Renal cortex interstitium (tissue), 15 donors: Measurements from ENCODE around the gene SSR1. TPM values are rescaled to one million over a fixed set of nuclear protein-coding genes. Genes with fewer than 3 reads are reported as not detected.
"Not testable (repeated sequence)": the region's sequence is repeated elsewhere in the genome, so short reads cannot be mapped to it uniquely, and the experiment has no call there.

Experiments used
- DNase-seq, 11 donors: peaks; one replicate each; pipeline ENCODE4 v3.0.0-alpha.2; 2013; ENCODE audit warnings: low read depth in 9 of 11, low spot score in 4 of 11; ENCODE audit errors: extremely low read depth in 1 of 11
- long read RNA-seq, 16 experiments: transcript quantifications; one replicate each; lab custom pipeline, GENCODE V29; 2026
- polyA plus RNA-seq, 3 donors: library from polyadenylated mRNA; unstranded; fragments of 120-200 nt; gene quantifications; one replicate each; pipeline ENCODE4 v1.2.1, GENCODE V29; 2013; ENCODE audit not compliant: insufficient read length in 3 of 3

The SSR1 gene
- 100 to 1,000 TPM; 124 to 133 (median 128) TPM for polyA plus RNA-seq
- long read RNA-seq, donor 1, full-length matches to known transcripts, result 18 of 18 reads
- long read RNA-seq, donor 1, partial matches to known transcripts, result 0 of 18 reads
- long read RNA-seq, donor 1, other reads (novel, unspliced or antisense), result 0 of 18 reads
- long read RNA-seq, donor 2, full-length matches to known transcripts, result 15 of 22 reads
- long read RNA-seq, donor 2, partial matches to known transcripts, result 7 of 22 reads
- long read RNA-seq, donor 2, other reads (novel, unspliced or antisense), result 0 of 22 reads
- long read RNA-seq, donor 3, full-length matches to known transcripts, result 39 of 45 reads
- long read RNA-seq, donor 3, partial matches to known transcripts, result 6 of 45 reads
- long read RNA-seq, donor 3, other reads (novel, unspliced or antisense), result 0 of 45 reads
- long read RNA-seq, donor 4, full-length matches to known transcripts, result 20 of 20 reads
- long read RNA-seq, donor 4, partial matches to known transcripts, result 0 of 20 reads
- long read RNA-seq, donor 4, other reads (novel, unspliced or antisense), result 0 of 20 reads
- long read RNA-seq, donor 5, result 0 reads
- long read RNA-seq, donor 6, full-length matches to known transcripts, result 27 of 32 reads
- long read RNA-seq, donor 6, partial matches to known transcripts, result 5 of 32 reads
- long read RNA-seq, donor 6, other reads (novel, unspliced or antisense), result 0 of 32 reads
- long read RNA-seq, donor 7, full-length matches to known transcripts, result 21 of 26 reads
- long read RNA-seq, donor 7, partial matches to known transcripts, result 5 of 26 reads
- long read RNA-seq, donor 7, other reads (novel, unspliced or antisense), result 0 of 26 reads
- long read RNA-seq, donor 8, result 0 reads
- long read RNA-seq, donor 9, full-length matches to known transcripts, result 18 of 18 reads
- long read RNA-seq, donor 9, partial matches to known transcripts, result 0 of 18 reads
- long read RNA-seq, donor 9, other reads (novel, unspliced or antisense), result 0 of 18 reads
- long read RNA-seq, donor 10, full-length matches to known transcripts, result 27 of 27 reads
- long read RNA-seq, donor 10, partial matches to known transcripts, result 0 of 27 reads
- long read RNA-seq, donor 10, other reads (novel, unspliced or antisense), result 0 of 27 reads
- long read RNA-seq, donor 11, full-length matches to known transcripts, result 24 of 91 reads
- long read RNA-seq, donor 11, partial matches to known transcripts, result 67 of 91 reads
- long read RNA-seq, donor 11, other reads (novel, unspliced or antisense), result 0 of 91 reads
- long read RNA-seq, donor 12, full-length matches to known transcripts, result 8 of 8 reads
- long read RNA-seq, donor 12, partial matches to known transcripts, result 0 of 8 reads
- long read RNA-seq, donor 12, other reads (novel, unspliced or antisense), result 0 of 8 reads
- long read RNA-seq, donor 13, result 0 reads
- long read RNA-seq, donor 14, full-length matches to known transcripts, result 27 of 27 reads
- long read RNA-seq, donor 14, partial matches to known transcripts, result 0 of 27 reads
- long read RNA-seq, donor 14, other reads (novel, unspliced or antisense), result 0 of 27 reads
- long read RNA-seq, donor 15, full-length matches to known transcripts, result 11 of 11 reads
- long read RNA-seq, donor 15, partial matches to known transcripts, result 0 of 11 reads
- long read RNA-seq, donor 15, other reads (novel, unspliced or antisense), result 0 of 11 reads
- long read RNA-seq, donor 16, full-length matches to known transcripts, result 55 of 55 reads
- long read RNA-seq, donor 16, partial matches to known transcripts, result 0 of 55 reads
- long read RNA-seq, donor 16, other reads (novel, unspliced or antisense), result 0 of 55 reads

DNA sequence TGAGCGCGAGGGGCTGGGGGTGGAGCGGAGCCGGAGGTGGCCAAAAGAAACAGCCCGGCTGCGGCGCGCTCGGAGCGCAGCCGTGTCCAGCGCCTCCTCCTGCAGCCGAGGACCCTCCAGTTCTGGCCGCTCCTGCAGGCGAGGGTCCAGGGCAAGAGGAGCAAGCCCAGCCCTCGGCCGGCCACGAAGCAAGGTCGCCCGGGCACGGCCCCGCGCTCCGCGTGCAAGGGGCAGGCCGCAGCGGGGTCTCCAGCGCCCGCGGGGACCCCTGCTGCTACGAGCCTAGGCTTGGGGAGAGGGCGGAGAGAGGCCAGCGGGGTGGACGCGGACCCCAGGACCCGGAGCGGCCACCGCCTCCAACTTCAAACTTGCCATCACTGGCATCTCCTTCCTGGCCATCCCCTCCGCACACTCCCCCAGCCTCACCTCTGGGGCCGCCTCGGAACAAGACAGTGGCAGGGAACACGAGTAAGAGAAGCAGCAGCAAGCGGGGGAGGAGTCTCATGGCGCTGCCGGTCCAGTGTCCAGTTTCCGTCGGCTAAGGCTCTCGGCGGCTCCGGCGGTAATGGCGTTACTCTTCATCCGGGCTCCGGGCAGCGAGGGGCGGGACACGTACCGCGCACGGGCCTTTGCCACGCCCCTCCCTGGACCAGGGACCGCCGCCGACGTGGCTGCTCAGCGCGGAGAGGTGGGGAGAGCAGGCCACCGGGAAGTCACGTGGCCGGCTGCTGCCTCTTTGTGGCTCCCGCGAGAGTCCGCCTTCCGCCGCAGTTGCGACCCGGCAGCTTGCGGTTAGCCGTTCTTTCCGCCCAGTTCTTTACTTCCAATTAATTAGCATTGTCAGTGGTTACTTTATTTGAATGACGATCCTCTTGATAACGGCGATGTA, at the start of gene SSR1:
TSS of gene SSR1 (minus strand) at position 584 of the 889 bp plus-strand sequence. CDS start at position 505, 79 bp downstream.
- DNase-seq, result peak; percentile 84 to 97 (median 95)

DNA sequence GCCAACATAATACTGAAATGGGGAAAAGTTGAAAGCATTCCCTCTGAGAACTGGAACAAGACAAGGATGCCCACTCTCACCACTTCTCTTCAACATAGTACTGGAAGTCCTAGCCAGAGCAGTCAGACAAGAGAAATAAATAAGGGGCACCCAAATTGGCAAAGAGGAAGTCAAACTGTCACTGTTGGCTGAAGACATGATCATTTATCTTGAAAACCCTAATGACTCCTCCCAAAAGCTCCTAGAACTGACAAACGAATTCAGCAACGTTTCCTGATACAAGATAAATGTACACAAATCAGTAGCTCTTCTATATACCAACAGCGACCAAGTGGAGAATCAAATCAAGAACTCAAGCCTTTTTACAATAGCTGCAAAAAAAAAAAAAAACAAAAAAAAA, 38.9 kb upstream of the SSR1 start:
- not testable (repeated sequence) for DNase-seq

DNA sequence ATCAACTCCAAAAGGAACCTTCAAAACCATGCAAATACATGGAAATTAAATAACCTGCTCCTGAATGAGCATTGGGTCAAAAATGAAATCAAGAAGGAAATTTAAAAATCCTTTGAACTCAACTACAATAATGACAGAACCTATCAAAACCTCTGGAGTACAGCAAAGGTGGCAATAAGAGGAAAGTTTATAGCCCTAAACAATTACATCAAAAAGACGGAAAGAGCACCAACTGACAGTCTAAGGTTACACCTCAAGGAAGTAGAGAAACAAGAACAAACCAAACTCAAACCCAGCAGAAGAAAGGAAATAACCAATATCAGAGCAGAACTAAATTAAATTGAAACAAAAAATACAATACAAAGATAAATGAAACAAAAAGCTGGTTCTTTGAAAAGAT, 37.6 kb upstream of the SSR1 start:
- DNase-seq, result not testable (repeated sequence)

GRCh38 chr6:7347551-7347997, 34.6 kb upstream of the SSR1 start:
- DNase-seq, result not testable (repeated sequence)

DNA sequence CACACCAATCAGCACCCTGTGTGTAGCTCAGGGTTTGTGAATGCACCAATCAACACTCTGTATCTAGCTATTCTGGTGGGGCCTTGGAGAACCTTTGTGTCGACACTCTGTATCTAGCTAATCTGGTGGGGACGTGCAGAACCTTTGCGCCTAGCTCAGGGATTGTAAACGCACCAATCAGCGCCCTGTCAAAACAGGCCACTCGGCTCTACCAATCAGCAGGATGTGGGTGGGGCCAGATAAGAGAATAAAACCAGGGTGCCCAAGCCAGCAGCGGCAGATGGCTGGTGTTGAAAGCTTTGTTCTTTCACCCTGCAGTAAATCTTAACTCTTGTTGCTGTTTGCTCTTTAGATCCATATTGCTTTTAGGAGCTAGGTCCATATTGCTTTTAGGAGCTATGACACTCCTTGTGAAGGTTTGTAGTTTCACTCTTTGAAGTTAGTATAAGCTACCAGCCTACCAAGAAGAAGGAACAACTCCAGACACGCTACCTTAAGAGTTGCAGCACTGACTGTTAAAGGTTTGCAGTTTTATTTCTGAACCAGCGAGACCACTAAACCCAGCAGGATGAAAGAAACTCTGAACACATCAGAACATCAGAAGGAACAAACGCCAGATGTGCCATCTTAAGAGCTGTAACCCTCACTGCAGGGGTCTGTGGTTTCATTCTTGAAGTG, 31.9 kb upstream of the SSR1 start:
- not testable (repeated sequence) for DNase-seq

DNA sequence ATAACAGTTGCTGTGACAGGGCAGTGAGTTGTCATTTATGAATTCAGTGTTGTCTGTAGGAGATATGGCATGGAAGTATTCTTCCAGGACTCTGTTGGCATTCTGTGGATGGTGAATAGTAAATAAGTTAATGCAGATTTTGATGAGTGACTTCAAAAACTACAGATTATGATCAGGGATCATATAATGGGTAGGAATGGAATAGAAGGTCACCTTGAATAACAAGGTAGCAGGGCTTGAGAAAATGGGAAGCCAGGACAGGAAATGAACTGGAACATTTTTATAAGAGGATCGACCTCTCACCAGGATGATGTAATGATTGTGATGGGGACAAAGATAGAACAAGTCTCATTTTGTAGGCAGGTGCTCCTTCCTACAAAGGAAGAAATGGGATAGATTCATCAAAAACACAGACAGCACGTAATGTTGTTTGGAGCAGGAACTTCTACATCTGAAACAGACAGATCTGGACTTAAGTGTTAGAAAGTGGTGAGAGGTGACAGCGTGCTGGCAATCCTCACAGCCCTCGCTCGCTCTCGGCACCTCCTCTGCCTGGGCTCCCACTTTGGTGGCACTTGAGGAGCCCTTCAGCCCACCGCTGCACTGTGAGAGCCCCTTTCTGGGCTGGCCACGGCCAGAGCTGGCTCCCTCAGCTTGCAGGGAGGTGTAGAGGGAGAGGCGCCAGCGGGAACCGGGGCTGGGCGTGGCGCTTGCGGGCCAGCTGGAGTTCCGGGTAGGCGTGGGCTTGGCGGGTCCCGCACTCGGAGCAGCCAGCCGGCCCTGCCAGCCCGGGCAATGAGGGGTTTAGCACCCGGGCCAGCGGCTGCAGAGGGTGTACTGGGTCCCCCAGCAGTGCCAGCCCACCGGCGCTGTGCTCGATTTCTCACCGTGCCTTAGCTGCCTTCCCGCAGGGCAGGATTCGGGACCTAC, 30.8 kb upstream of the SSR1 start:
- DNase-seq, result no peak

- DNase-seq, result no peak
Measured at GRCh38 chr6:7341989-7342742, 29.2 kb upstream of the SSR1 start.

- no peak for DNase-seq
Measured at GRCh38 chr6:7341271-7341670, 28.3 kb upstream of the SSR1 start.

DNA sequence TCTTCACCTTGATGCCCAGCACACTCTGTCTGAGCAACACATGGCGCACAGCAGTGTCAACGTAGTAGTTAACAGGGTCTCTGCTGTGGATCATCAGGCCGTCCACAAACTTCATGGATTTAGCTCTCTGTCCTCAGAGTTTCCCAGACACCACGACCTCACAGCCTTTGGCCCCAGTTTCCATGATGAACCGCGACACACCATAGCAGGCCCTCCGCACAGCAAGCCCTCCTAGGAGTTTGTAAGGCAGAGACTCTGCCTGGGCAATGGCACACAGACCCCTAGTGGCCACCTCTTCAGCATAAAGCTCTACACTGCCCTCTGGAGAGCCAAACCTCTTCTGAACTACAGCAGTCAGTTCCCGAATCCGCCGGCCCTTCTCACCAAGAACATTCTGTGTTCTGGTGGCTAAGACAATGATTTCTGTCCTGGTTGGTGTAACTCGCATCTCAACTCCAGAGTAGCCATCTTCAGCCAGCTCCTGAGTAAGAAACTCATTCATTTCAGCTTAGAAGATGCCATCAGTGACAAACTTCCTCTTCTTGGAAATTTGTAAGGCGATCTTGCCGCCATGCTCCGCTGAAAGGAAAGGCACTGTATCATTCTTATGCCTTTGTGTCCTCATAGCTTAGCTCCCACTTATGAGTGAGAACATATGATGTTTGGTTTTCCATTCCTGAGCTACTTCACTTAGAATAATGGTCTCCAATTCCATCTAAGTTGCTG, 26.2 kb upstream of the SSR1 start:
- not testable (repeated sequence) for DNase-seq

DNA sequence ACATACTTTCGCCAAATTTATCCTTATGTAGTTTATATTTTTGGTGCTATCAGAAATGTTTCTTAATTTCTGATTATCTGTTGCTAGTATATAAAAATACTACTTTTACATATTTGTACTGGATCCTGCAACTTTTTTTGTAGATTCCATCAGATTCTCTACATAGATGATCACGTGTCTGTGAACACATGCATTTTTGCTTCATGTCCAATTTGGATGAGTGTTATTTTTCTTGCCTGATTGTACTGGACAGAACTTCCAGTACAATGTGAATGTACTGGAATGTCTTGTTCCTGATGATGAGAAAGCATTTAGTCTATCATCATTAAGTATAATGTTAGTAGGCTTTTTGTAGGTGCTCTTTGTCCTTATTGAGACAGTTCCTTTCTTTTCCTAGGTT, 25.0 kb upstream of the SSR1 start:
- DNase-seq, result no peak

DNA sequence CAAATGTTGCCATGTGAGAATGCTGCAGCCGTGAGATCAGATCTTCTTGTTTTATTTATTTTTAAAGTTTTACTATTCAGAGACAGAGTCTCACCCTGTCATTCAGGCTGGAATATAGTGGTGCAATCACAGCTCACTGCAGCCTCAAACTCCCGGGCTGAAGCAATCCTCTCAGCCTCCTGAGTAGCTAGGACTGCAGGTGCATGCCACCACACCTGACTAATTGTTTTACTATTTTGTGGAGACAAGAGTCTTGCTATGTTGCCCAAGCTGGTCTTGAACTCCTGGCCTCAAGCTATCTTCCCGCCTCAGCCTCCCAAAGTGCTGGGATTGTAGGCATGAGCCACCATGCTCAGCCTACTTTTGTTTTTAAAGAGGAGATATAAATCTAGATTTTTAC, 22.5 kb upstream of the SSR1 start:
- DNase-seq, result no peak

DNA sequence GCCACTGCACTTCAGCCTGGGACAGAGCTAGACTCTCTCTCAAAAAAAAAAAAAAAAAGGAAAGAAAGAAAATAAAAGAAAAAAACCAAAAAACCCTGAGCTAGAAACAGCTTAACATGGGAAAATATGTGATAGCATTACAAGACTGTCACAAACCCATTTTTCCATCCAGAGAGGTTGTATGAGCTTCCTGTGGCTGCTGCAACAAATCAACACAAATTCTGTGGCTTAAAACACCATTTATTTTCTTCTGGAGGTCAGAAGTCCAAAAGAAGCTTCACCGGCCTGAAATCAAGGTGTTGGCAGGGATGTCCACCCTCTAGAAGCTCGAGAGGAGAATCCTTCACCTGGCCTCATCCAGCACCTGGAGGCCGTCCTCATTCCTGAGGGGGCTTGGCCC, 21.7 kb upstream of the SSR1 start:
- no peak for DNase-seq

DNA sequence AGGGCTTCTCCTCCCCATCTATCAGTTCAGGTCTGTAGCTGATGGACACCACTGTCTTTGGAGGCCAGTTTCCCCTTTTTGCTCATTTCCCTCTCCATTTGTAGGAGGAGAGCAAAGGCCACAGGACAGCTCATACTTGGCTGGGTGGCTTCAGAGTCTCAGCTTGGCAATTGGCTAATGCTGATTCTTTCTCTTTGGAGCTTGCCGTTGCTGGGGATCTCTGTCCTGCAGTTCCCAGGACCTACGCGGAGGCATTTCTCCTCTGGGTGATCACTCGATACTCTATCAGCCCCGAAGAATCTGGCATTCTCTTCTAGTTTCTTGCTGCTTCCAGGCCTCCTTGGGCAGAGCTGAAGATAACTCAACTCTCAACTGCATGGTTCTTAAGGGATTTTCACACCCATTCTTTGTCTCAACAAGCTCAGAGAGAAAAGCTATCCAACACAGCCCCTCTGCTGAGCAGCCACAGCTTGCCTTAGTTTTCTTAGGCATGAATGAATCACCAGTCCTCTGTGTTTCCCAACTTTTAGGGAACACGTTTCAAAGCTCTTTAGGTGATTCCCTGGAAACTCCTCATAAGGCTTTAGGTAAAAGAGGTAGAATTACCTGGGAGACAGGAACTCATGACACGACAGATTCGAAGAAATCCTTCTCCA, 19.2 kb upstream of the SSR1 start:
- DNase-seq, result no peak

DNA sequence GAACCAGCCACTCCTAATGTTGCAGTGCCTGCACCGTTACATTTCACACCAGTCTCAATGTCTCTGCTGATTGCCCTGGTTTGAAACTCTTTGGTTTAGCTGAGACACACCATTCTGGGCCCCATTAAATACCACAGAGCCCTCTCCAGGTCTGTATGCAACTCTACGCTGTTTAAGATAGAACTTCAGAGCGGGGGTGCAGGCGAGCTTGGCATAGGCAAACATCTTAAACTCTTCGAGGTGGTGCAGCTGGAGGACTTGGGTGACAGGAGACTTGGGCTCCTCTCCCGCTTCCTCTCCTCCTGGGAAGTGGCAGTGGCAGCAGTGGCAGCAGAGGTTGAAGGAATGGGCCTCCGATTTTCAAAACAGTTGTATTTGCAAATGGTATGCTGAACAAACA, 18.5 kb upstream of the SSR1 start:
- DNase-seq, result no peak
